ENCODE results near the gene NEURL1B.

- TF ChIP-seq CTCF (optimal IDR thresholded peaks at IDR 0.05 in 1 of 3, IDR thresholded peaks at IDR 0.05 in 1 of 3, conservative IDR thresholded peaks at IDR 0.05 in 1 of 3; ENCODE audit: extremely low read depth in 1 of 3, insufficient read depth in 2 of 3, low read length in 3 of 3) (no peak), EZH2 (IDR thresholded peaks at IDR 0.05; ENCODE audit: low read length) (no peak)
These were observed 4.6 kb upstream of the NEURL1B start for GRCh38 chr5:172636279-172637050.

Measured in keratinocyte (primary cell).